ENCODE results near the gene KRT37.

GRCh38 chr17:41392278-41392677 lies 32.1 kb downstream of the KRT37 start:
- no peak for TF ChIP-seq EZH2 (IDR thresholded peaks at IDR 0.05; ENCODE audit: borderline replicate concordance, low read depth, low read length, severe bottlenecking)
- TF ChIP-seq CTCF (IDR thresholded peaks at IDR 0.05; ENCODE audit: borderline replicate concordance, extremely low read depth, low read length, poor library complexity, severe bottlenecking): no peak
